HUES48 (cell line): ENCODE data around the gene IL17F.

Source experiments
- H3K27ac ChIP-seq: one replicate; pipeline ENCODE4 v1.7.0; 2013; ENCODE audit warnings: low read depth, low read length, inconsistent platforms
- H3K27me3 ChIP-seq: 2 replicates; pipeline ENCODE4 v1.6.1; 2013; ENCODE audit warnings: mild to moderate bottlenecking, low read length; ENCODE audit not compliant: control insufficient read depth, insufficient read depth
- H3K36me3 ChIP-seq: 2 replicates; pipeline ENCODE4 v1.6.1; 2013; ENCODE audit warnings: low read length; ENCODE audit not compliant: control insufficient read depth, insufficient read depth
- H3K4me1 ChIP-seq: 2 replicates; pipeline ENCODE4 v1.6.1; 2013; ENCODE audit warnings: mild to moderate bottlenecking, low read length; ENCODE audit not compliant: control insufficient read depth, insufficient read depth
- H3K4me3 ChIP-seq: 2 replicates; pipeline ENCODE4 v1.5.1; 2013; ENCODE audit warnings: mild to moderate bottlenecking, low read depth, low read length
- H3K9ac ChIP-seq: 2 replicates; pipeline ENCODE4 v1.6.1; 2013; ENCODE audit warnings: mild to moderate bottlenecking, low read depth, low read length, moderate library complexity
- H3K9me3 ChIP-seq: 2 replicates; pipeline ENCODE4 v1.6.1; 2013; ENCODE audit warnings: low read length; ENCODE audit not compliant: control insufficient read depth, insufficient read depth

Gene IL17F

DNA sequence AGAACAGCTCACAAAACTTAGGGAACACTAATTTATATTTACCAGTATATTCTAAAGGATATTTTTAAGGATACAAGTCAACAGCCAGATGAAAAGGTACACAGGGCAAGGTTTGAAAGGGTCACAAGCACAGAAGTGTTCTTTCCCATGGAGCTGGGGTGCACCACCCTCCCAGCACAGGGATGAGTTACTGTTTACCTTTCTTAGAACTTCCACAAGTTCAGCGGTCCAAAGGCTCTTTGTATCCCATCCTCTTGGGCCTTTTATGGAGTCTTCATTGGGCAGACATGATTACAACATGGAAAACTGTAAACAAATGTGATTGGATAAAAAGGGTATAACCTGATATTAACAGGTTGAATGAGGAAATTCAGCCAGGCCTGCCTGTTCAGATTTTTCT lies 1.1 kb upstream of the IL17F start:
- Histone ChIP-seq H3K4me3 (no peak overlapping the region), H3K27me3 (no peaks in the 10 kb centered on the region), H3K9ac (no peak overlapping the region), H3K4me1 (no peaks in the 10 kb centered on the region), H3K27ac (no peak overlapping the region), H3K36me3 (no peaks in the 10 kb centered on the region), H3K9me3 (no peaks in the 10 kb centered on the region)

DNA sequence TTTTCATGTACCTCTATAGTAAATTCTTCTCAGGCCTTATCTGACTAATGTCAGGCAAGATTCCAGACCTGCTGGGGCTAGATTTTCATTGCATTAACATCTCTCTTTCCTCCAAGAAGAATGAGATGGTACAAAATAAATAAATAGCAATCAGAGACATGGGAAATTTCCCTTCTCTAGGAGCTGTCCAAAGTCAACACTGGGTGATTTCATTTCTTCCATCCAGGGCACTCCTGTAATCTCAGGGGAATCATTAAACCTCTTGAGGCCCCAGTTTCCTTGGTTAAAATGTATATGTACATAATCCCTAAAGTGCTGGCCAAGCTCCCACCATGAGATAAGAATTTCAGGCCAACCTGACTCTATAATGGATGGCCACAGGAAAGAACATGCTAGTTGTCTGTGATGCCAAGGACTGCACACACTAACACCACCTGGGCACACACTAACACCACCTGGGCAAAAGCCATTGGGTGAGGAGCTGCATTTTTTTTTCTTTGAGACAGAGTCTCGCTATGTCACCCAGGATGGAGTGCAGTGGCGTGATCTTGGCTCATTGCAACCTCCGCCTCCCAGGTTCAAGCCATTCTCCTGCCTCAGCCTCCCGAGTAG lies 912 bp downstream of the IL17F start:
- Histone ChIP-seq H3K9ac (no peak overlapping the region), H3K27me3 (no peaks in the 10 kb centered on the region), H3K36me3 (no peaks in the 10 kb centered on the region), H3K9me3 (no peaks in the 10 kb centered on the region), H3K4me1 (no peaks in the 10 kb centered on the region), H3K27ac (no peak overlapping the region), H3K4me3 (no peak overlapping the region)

DNA sequence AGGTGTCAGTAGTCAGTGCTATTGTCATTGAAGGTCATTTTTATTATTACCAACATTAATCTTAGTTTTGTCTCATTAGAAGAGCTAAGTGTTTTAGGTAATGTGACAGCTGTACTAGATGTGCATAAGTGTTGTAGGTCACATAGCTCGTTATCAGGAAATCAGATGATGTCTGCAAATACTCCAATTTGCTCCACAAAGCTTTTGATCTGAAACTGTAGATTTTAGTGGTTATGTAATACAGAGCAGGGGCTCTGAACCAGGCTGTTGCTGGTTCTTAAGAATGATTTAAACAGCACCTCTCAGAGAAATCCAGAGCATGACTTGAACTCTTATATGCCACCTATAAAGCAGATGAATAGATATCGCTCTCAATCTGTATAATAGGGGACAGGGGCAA lies 2.5 kb downstream of the IL17F start:
- no peaks in the 10 kb centered on the region for H3K4me1 ChIP-seq
- H3K27me3 ChIP-seq, result no peaks in the 10 kb centered on the region
- H3K9ac ChIP-seq, result no peak overlapping the region
- no peak overlapping the region for H3K4me3 ChIP-seq
- H3K27ac ChIP-seq, result no peak overlapping the region
- no peaks in the 10 kb centered on the region for H3K36me3 ChIP-seq
- H3K9me3 ChIP-seq, result no peaks in the 10 kb centered on the region

DNA sequence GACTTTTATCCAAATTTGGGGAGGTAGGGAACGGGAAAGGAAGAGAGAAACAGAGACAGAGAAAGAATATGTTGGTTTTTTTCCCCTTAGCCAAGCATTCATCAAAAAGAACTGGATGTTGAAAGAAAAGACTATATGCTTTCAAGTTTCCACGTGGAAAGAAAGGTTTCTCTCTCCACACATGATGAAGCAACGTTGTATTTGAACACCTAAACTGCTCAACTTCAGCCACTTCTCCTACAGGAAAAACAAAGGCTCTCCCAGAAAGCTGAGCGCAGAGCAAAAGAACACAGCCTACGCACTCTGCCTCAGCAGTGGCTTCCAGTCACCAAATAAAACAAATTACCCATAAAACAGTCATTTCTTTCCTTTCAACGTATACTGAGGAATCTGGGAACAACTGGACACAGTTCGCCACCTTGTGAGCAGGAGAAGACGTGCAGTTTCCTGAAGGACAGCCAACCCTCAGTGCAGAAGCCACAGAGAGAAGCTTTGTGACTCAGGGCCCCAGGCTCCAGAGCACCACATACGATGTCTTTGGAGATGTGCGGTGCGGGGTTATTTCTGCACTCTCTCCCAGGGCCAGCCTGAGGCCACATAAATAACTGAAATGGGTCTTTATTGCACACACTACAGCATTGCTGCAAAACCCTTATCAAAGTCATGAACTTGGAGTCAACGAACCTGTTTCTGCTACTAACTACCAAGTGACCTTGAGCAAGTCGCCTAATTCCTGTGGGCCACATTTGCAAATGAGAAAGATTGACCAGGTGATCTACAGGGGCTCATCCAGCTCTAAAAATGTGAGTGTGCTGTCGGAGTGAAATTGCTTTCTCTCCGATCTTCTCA lies 10.1 kb downstream of the IL17F start:
- H3K4me3 ChIP-seq, result no peak overlapping the region
- no peaks in the 10 kb centered on the region for H3K27me3 ChIP-seq
- no peak overlapping the region for H3K9ac ChIP-seq
- H3K27ac ChIP-seq, result no peak overlapping the region
- no peaks in the 10 kb centered on the region for H3K9me3 ChIP-seq
- no peaks in the 10 kb centered on the region for H3K36me3 ChIP-seq
- H3K4me1 ChIP-seq, result 0 out of 2 replicates have a peak, but pooled peaks cover 3% of the 10 kb centered on the region

DNA sequence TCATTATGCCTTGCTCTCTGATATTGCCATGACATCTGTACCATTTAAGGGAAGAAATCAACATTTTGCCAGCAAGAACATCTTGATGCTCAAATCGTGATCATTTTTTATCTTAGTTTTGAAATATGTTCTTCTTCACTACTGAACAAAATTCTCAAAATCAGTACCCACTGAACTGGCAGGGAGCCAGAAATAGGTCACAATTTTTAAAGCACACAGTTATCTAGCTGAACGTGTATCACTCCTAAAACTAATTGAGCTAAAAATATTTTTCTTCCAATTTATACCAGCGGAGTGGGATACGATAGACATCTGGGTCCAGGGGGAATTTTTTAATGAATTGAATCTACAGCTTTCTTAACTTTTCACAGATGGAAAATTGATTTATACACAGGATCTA lies 11.3 kb downstream of the IL17F start:
- Histone ChIP-seq H3K27ac (no peak overlapping the region), H3K4me1 (0 out of 2 replicates have a peak, but pooled peaks cover 3% of the 10 kb centered on the region), H3K9me3 (no peaks in the 10 kb centered on the region), H3K27me3 (no peaks in the 10 kb centered on the region), H3K36me3 (no peaks in the 10 kb centered on the region), H3K4me3 (no peak overlapping the region), H3K9ac (no peak overlapping the region)

DNA sequence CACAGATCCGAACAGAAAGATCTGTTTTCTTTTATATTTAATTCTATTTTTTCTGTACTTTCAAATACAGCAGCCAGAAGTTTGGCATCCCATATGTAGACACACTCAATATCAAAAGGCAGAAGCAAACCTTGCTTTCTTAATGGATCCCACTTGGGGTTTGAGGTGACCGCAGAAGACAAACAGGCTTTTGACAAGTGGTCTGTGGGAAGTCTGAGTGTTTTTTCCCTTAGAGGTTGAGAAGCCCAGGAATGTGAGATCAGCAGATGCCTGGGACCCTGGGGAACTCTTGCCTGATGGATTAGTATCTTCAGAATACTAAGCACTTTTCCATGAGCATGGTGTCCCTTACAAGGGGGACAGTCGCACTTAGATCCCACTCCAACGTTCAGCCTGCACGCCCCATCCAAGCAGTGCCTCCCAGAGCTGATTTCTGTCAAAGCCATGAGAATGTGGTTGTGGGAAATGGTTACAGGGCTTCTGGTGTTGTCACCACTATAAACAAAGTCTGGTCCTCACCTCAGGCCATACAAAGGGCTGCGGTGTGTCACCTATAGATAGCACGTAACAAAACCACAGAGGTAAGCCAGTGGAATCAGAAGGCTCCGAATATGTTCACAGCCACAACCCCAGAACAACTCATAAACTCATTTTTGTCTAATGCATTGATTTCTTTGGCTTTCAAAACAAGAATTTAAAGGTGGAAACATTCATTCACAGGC lies 12.7 kb downstream of the IL17F start:
- Histone ChIP-seq H3K27me3 (no peaks in the 10 kb centered on the region), H3K4me3 (no peak overlapping the region), H3K9ac (no peak overlapping the region), H3K27ac (no peak overlapping the region), H3K36me3 (no peaks in the 10 kb centered on the region), H3K4me1 (0 out of 2 replicates have a peak, but pooled peaks cover 3% of the 10 kb centered on the region), H3K9me3 (no peaks in the 10 kb centered on the region)

DNA sequence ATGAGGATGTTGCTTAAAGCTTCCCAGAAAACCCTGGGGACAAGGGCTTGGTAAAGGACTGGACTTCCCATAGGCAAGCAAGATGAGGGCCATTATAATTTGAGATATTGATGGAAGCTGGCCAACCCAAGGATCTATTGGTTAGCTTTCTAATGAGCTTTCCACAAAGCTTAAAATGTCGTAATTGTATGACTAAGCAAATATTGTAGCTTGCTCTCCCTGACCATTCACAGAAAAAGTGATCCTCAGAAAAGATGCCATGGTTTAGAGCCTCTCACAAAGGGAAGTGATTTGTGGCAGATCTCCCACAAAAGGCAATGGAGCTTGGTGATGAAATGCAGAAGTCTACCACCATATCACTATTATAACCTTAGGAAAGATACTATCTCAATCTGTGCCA lies 13.6 kb downstream of the IL17F start:
- H3K4me3 ChIP-seq, result no peak overlapping the region
- H3K27me3 ChIP-seq, result no peaks in the 10 kb centered on the region
- no peaks in the 10 kb centered on the region for H3K36me3 ChIP-seq
- H3K27ac ChIP-seq, result no peak overlapping the region
- H3K9me3 ChIP-seq, result no peaks in the 10 kb centered on the region
- no peak overlapping the region for H3K9ac ChIP-seq
- 0 out of 2 replicates have a peak, but pooled peaks cover 3% of the 10 kb centered on the region for H3K4me1 ChIP-seq

DNA sequence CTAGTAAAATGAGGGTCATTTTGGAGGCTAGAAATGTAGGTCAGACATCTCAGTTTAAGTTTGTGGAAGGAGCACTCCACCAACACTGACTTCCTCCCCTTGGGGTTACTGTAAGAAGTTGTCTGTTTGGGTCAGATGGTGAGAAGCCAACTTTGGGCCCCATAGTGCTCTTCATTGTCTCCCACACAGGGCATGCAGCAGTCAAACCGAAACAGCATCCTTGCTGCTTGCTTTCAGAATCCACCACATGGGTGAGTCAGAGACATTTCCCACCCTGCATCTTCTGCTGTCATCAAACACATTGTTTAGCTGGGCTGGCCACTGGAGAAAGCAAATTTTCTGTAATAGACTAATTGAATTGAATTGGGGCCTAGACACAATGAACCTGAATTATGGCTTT lies 16.8 kb downstream of the IL17F start:
- Histone ChIP-seq H3K9me3 (no peaks in the 10 kb centered on the region), H3K4me1 (no peaks in the 10 kb centered on the region), H3K36me3 (no peaks in the 10 kb centered on the region), H3K4me3 (no peak overlapping the region), H3K27ac (no peak overlapping the region), H3K9ac (no peak overlapping the region), H3K27me3 (no peaks in the 10 kb centered on the region; the same call in 1 of the 2 replicates)

DNA sequence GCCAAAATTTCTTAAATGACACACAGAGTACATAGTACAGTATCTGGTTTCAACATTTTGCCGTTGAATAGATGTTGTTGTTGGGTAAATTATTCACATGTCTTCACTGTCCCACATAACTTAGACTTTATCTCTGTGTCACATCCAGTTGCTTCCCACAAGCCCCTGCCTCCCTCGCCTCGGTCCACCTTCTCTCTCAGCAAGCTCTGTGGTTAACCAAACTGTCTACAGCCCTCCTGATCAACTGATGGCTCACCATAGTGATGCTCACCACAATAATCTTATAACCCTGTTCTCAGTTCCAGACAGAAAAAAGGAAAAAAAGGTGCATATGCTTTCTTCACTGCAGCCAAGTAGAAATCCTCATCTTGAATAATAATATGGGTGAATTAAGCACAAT lies 23.0 kb downstream of the IL17F start:
- Histone ChIP-seq H3K36me3 (no peaks in the 10 kb centered on the region), H3K9me3 (no peaks in the 10 kb centered on the region), H3K27ac (no peak overlapping the region), H3K4me3 (no peak overlapping the region), H3K27me3 (no peaks in the 10 kb centered on the region; the same call in 1 of the 2 replicates), H3K4me1 (no peaks in the 10 kb centered on the region), H3K9ac (no peak overlapping the region)

DNA sequence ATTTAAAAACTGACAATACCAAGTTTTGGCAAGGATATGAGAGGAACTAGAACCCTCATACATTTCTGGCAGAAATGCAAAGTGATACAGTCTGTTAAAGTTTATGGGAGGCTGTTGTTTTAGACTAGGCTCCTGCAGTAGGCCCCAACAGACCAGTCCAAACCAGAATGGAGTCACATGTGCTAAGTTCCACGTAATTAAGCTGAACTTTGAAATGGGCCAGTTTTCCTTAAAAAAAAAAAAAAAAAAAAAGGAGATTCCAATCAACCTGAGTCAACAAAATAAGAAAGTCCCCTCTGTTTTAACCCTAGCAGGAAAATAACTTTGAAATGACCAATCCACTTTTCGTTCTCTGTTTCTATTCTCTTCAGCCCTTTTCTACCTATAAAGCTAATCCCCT lies 26.5 kb downstream of the IL17F start:
- Histone ChIP-seq H3K9ac (no peak overlapping the region), H3K4me3 (no peak overlapping the region)

More for the DNA sequence above, 26.5 kb downstream of the IL17F start:
- Histone ChIP-seq H3K36me3 (no peaks in the 10 kb centered on the region), H3K9me3 (no peaks in the 10 kb centered on the region), H3K27ac (no peak overlapping the region), H3K4me1 (no peaks in the 10 kb centered on the region), H3K27me3 (no peaks in the 10 kb centered on the region)
